Astrocyte (in vitro differentiated cells and primary cell): Measurements from ENCODE around the gene GTPBP6.

ENCODE experiments used
- CTCF ChIP-seq: IDR thresholded peaks from 2 replicates; pipeline ENCODE4 v1.5.1; 2011; ENCODE audit warnings: low read depth, mild to moderate bottlenecking, inconsistent platforms, low read length, moderate library complexity; ENCODE audit not compliant: insufficient read depth
- EZH2 ChIP-seq: IDR thresholded peaks from 2 replicates; pipeline ENCODE4 v1.6.1; 2012; ENCODE audit warnings: mild to moderate bottlenecking, low read length, inconsistent platforms; ENCODE audit not compliant: insufficient read depth

GRCh38 chrX:258291-259040, 60.1 kb downstream of the GTPBP6 start:
- TF ChIP-seq CTCF (no peak), EZH2 (no peak)
